IMR-90 (cell line): ENCODE measurements around the gene THADA.

Experiments
- POLR2A ChIP-seq: IDR thresholded peaks from 2 replicates; pipeline ENCODE4 v1.6.1; 2012; ENCODE audit warnings: mild to moderate bottlenecking, low read depth, low read length
- TF ChIP-seq, protein P1 (sequence below): conservative IDR thresholded peaks from 2 replicates; pipeline ENCODE4 v1.5.1; 2012; ENCODE audit warnings: mild to moderate bottlenecking, low read depth, low read length, improper control_type of control experiment
- TF ChIP-seq, protein P2 (sequence below): fragments of 150-350 bp; IDR thresholded peaks from 2 replicates; pipeline ENCODE4 v1.6.1; 2017; ENCODE audit warnings: mild to moderate bottlenecking, antibody characterized with exemption, low read length, low read depth

- TF ChIP-seq, protein P1, sequence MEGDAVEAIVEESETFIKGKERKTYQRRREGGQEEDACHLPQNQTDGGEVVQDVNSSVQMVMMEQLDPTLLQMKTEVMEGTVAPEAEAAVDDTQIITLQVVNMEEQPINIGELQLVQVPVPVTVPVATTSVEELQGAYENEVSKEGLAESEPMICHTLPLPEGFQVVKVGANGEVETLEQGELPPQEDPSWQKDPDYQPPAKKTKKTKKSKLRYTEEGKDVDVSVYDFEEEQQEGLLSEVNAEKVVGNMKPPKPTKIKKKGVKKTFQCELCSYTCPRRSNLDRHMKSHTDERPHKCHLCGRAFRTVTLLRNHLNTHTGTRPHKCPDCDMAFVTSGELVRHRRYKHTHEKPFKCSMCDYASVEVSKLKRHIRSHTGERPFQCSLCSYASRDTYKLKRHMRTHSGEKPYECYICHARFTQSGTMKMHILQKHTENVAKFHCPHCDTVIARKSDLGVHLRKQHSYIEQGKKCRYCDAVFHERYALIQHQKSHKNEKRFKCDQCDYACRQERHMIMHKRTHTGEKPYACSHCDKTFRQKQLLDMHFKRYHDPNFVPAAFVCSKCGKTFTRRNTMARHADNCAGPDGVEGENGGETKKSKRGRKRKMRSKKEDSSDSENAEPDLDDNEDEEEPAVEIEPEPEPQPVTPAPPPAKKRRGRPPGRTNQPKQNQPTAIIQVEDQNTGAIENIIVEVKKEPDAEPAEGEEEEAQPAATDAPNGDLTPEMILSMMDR, result no peak
- TF ChIP-seq POLR2A, result no peak
- TF ChIP-seq, protein P2, sequence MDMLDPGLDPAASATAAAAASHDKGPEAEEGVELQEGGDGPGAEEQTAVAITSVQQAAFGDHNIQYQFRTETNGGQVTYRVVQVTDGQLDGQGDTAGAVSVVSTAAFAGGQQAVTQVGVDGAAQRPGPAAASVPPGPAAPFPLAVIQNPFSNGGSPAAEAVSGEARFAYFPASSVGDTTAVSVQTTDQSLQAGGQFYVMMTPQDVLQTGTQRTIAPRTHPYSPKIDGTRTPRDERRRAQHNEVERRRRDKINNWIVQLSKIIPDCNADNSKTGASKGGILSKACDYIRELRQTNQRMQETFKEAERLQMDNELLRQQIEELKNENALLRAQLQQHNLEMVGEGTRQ, result no peak
These were observed 382.9 kb downstream of the THADA start for GRCh38 chr2:43212931-43213330.
